Neuronal stem cell (in vitro differentiated cells): Measurements from ENCODE around the gene BZW2.

ENCODE experiments used
- DNase-seq: peaks from one replicate; pipeline ENCODE4 v3.0.0-alpha.2; 2013; ENCODE audit warnings: low spot score
- H2AFZ ChIP-seq: one replicate; pipeline ENCODE4 v1.6.1; 2013; ENCODE audit warnings: mild to moderate bottlenecking, low read length, inconsistent platforms
- H2AK5ac ChIP-seq: 2 replicates; pipeline ENCODE4 v1.6.1; 2013; ENCODE audit warnings: low read depth, mild to moderate bottlenecking, inconsistent platforms, low read length, moderate library complexity, mixed read lengths
- H2BK120ac ChIP-seq: 2 replicates; pipeline ENCODE4 v1.6.1; 2013; ENCODE audit warnings: low read depth, mild to moderate bottlenecking, inconsistent platforms, low read length, moderate library complexity, mixed read lengths
- H2BK12ac ChIP-seq: one replicate; pipeline ENCODE4 v1.6.1; 2013; ENCODE audit warnings: low read length, inconsistent platforms
- H2BK15ac ChIP-seq: 2 replicates; pipeline ENCODE4 v1.6.1; 2013; ENCODE audit warnings: mild to moderate bottlenecking, low read length, inconsistent platforms, mixed read lengths
- H2BK5ac ChIP-seq: one replicate; pipeline ENCODE4 v1.6.1; 2013; ENCODE audit warnings: inconsistent platforms, mild to moderate bottlenecking, low read length, moderate library complexity
- H3K14ac ChIP-seq: one replicate; pipeline ENCODE4 v1.6.1; 2013; ENCODE audit warnings: low read length, inconsistent platforms
- H3K18ac ChIP-seq: 2 replicates; pipeline ENCODE4 v1.6.1; 2013; ENCODE audit warnings: low read length, inconsistent platforms
- H3K23ac ChIP-seq: 2 replicates; pipeline ENCODE4 v1.6.1; 2013; ENCODE audit warnings: low read depth, mild to moderate bottlenecking, mixed read lengths, low read length, inconsistent platforms; ENCODE audit not compliant: poor library complexity
- H3K27ac ChIP-seq: replicated peaks from 3 replicates; pipeline ENCODE4 v1.5.1; 2013; ENCODE audit warnings: low read length, inconsistent platforms
- H3K27me3 ChIP-seq, 3 experiments: 2 replicates each; pipeline ENCODE4 v1.6.1; 2013; ENCODE audit warnings: low read length in 3 of 3, mild to moderate bottlenecking in 2 of 3, inconsistent platforms in 1 of 3, low read depth in 1 of 3, mixed read lengths in 1 of 3, moderate library complexity in 1 of 3; ENCODE audit not compliant: control insufficient read depth in 3 of 3, insufficient read depth in 3 of 3
- H3K36me3 ChIP-seq, 2 donors: replicated peaks in 1 of 2; 2 replicates each; pipeline ENCODE4 v1.6.1; 2013; ENCODE audit warnings: low read length in 2 of 2; ENCODE audit not compliant: control insufficient read depth in 2 of 2, insufficient read depth in 2 of 2
- H3K4ac ChIP-seq: 2 replicates; pipeline ENCODE4 v1.6.1; 2013; ENCODE audit warnings: inconsistent platforms, mild to moderate bottlenecking, low read length, moderate library complexity
- H3K4me1 ChIP-seq, 2 donors: 1 replicate in 1 of 2; 2 replicates in 1 of 2; pipeline ENCODE4 v1.6.1; 2013; ENCODE audit warnings: low read length in 2 of 2, low read depth in 1 of 2; ENCODE audit not compliant: control insufficient read depth in 2 of 2, insufficient read depth in 1 of 2
- H3K4me2 ChIP-seq: one replicate; pipeline ENCODE4 v1.6.1; 2013; ENCODE audit warnings: mild to moderate bottlenecking, low read length, inconsistent platforms; ENCODE audit not compliant: insufficient read depth, poor library complexity, severe bottlenecking
- H3K4me3 ChIP-seq, 2 donors: 2 replicates each; pipeline ENCODE4 v1.5.1; 2013; ENCODE audit warnings: low read length in 2 of 2, mild to moderate bottlenecking in 2 of 2, inconsistent platforms in 1 of 2, moderate library complexity in 1 of 2
- H3K79me1 ChIP-seq: one replicate; pipeline ENCODE4 v1.6.1; 2013; ENCODE audit warnings: low read depth, mild to moderate bottlenecking, inconsistent platforms, low read length, moderate library complexity
- H3K9ac ChIP-seq: one replicate; pipeline ENCODE4 v1.6.1; 2013; ENCODE audit warnings: mild to moderate bottlenecking, low read depth, low read length, inconsistent platforms; ENCODE audit not compliant: poor library complexity
- H3K9me3 ChIP-seq, 2 donors: replicated peaks in 1 of 2; 2 replicates each; pipeline versions ENCODE3 to v1.6.1; 2013; ENCODE audit warnings: low read length in 2 of 2, mild to moderate bottlenecking in 2 of 2, inconsistent platforms in 1 of 2, low read depth in 1 of 2, mixed read lengths in 1 of 2, moderate library complexity in 1 of 2; ENCODE audit not compliant: control insufficient read depth in 2 of 2, insufficient read depth in 1 of 2
- H4K8ac ChIP-seq: one replicate; pipeline ENCODE4 v1.6.1; 2013; ENCODE audit warnings: low read depth, mild to moderate bottlenecking, inconsistent platforms, low read length, moderate library complexity
- H4K91ac ChIP-seq: one replicate; pipeline ENCODE4 v1.6.1; 2013; ENCODE audit warnings: low read length, low read depth, mild to moderate bottlenecking, inconsistent platforms; ENCODE audit not compliant: poor library complexity
- WGBS, 2 donors: extraction: QIAGEN DNeasy Blood & Tissue Kit; methylation state at CpG; one replicate each; pipeline ENCODE4 v1.1.7; 2013; ENCODE audit warnings: missing lambda C conversion rate in 2 of 2, mixed read lengths in 1 of 2; ENCODE audit not compliant: insufficient read length in 2 of 2, insufficient replicate concordance in 1 of 2; ENCODE audit errors: extremely low coverage in 2 of 2; 5-methylcytosine and 5-hydroxymethylcytosine counted together

BZW2 gene

DNA sequence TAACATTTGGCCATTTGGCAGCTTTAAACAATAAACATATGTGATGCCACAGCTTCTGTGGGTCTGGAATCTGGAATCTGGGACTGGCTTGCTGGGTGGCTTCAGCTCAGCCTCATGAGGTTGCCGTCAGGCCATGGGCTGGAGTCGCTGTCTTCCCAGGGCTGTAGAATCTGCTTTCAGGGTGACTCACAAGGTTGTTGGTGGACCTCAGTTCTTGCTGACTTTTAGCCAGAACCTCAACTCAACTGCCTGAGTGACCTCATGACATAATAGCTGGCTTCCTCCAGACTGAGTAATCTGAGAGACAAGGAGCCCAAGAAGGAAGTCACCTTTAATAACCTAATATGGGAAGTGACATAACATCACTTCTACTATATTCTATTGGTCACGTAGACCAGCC, 63.0 kb downstream of the BZW2 start:
- WGBS, 2 donors, result no CpG with 5 or more reads among the region's 3 CpGs
- Histone ChIP-seq H2AK5ac (no peak overlapping the region), H3K9me3 (peaks cover 0 to 5% of the 10 kb centered on the region in 2 donors), H3K4ac (no peak overlapping the region), H3K18ac (no peak overlapping the region), H2BK12ac (no peak overlapping the region), H3K27ac (no peak overlapping the region), H2AFZ (no peak overlapping the region), H2BK120ac (no peak overlapping the region), H4K91ac (no peak overlapping the region), H4K8ac (no peak overlapping the region), H3K4me2 (no peak overlapping the region), H3K14ac (no peak overlapping the region), H2BK5ac (no peak overlapping the region), H3K79me1 (no peaks in the 10 kb centered on the region), H3K4me3 (no peak overlapping the region), H3K4me1 (no peaks in the 10 kb centered on the region), H3K36me3 (peaks cover 6 to 36% of the 10 kb centered on the region in 2 donors), H2BK15ac (no peak overlapping the region), H3K23ac (no peak overlapping the region), H3K9ac (no peak overlapping the region), H3K27me3 (no peaks in the 10 kb centered on the region)
- DNase-seq, result no peak

- no peak for DNase-seq
- Histone ChIP-seq H2AFZ (no peak overlapping the region), H3K9me3 (peaks cover 0 to 5% of the 10 kb centered on the region in 2 donors), H3K23ac (no peak overlapping the region), H3K4me1 (no peaks in the 10 kb centered on the region), H2AK5ac (no peak overlapping the region), H3K4me2 (no peak overlapping the region), H3K4me3 (no peak overlapping the region), H3K4ac (no peak overlapping the region), H2BK5ac (no peak overlapping the region), H2BK12ac (no peak overlapping the region), H2BK15ac (no peak overlapping the region), H3K14ac (no peak overlapping the region), H3K9ac (no peak overlapping the region), H3K27ac (no peak overlapping the region), H3K36me3 (peaks cover 6 to 23% of the 10 kb centered on the region in 2 donors), H4K91ac (no peak overlapping the region), H3K79me1 (no peaks in the 10 kb centered on the region), H4K8ac (no peak overlapping the region), H3K27me3 (no peaks in the 10 kb centered on the region), H2BK120ac (no peak overlapping the region), H3K18ac (no peak overlapping the region)
- WGBS, 2 donors, result no CpG with 5 or more reads among the region's 4 CpGs
Observed at GRCh38 chr7:16710651-16711050, 64.7 kb downstream of the BZW2 start.

GRCh38 chr7:16711730-16712129, 65.7 kb downstream of the BZW2 start:
- H4K8ac ChIP-seq, result no peak overlapping the region
- H3K4me2 ChIP-seq, result no peak overlapping the region
- H3K4me1 ChIP-seq, result no peaks in the 10 kb centered on the region
- WGBS, 2 donors, result no CpG with 5 or more reads among the region's 4 CpGs
- no peak overlapping the region for H3K23ac ChIP-seq
- no peaks in the 10 kb centered on the region for H3K79me1 ChIP-seq
- no peak overlapping the region for H4K91ac ChIP-seq
- DNase-seq, result no peak
- no peak overlapping the region for H2BK15ac ChIP-seq
- H2BK5ac ChIP-seq, result no peak overlapping the region
- H3K36me3 ChIP-seq, result peaks cover 0 to 13% of the 10 kb centered on the region in 2 donors
- no peak overlapping the region for H3K18ac ChIP-seq
- no peak overlapping the region for H3K4ac ChIP-seq
- no peaks in the 10 kb centered on the region for H3K9me3 ChIP-seq
- H2AFZ ChIP-seq, result no peak overlapping the region
- H3K27me3 ChIP-seq, result no peaks in the 10 kb centered on the region
- no peak overlapping the region for H2BK120ac ChIP-seq
- H2AK5ac ChIP-seq, result no peak overlapping the region
- H2BK12ac ChIP-seq, result no peak overlapping the region
- no peak overlapping the region for H3K14ac ChIP-seq
- H3K27ac ChIP-seq, result no peak overlapping the region
- H3K4me3 ChIP-seq, result no peak overlapping the region
- H3K9ac ChIP-seq, result no peak overlapping the region

GRCh38 chr7:16712916-16713315, 66.9 kb downstream of the BZW2 start:
- no peak overlapping the region for H2BK15ac ChIP-seq
- H3K27me3 ChIP-seq, result no peaks in the 10 kb centered on the region
- H3K9ac ChIP-seq, result no peak overlapping the region
- H2BK5ac ChIP-seq, result no peak overlapping the region
- no peak overlapping the region for H4K91ac ChIP-seq
- H3K23ac ChIP-seq, result no peak overlapping the region
- no peak overlapping the region for H2AK5ac ChIP-seq
- H3K36me3 ChIP-seq, result peaks cover 0 to 2% of the 10 kb centered on the region in 2 donors
- no CpG with 5 or more reads among the region's 4 CpGs for WGBS, 2 donors
- H2BK120ac ChIP-seq, result no peak overlapping the region
- H3K18ac ChIP-seq, result no peak overlapping the region
- no peak overlapping the region for H2BK12ac ChIP-seq
- H3K4me2 ChIP-seq, result no peak overlapping the region
- no peak overlapping the region for H3K4ac ChIP-seq
- no peaks in the 10 kb centered on the region for H3K79me1 ChIP-seq
- H3K27ac ChIP-seq, result no peak overlapping the region
- H4K8ac ChIP-seq, result no peak overlapping the region
- no peaks in the 10 kb centered on the region for H3K9me3 ChIP-seq
- H3K4me1 ChIP-seq, result no peaks in the 10 kb centered on the region
- no peak overlapping the region for H2AFZ ChIP-seq
- no peak for DNase-seq
- no peak overlapping the region for H3K4me3 ChIP-seq
- no peak overlapping the region for H3K14ac ChIP-seq
